ENCODE results near the gene KCNH4. TPM values are rescaled to one million over a fixed set of nuclear protein-coding genes. Genes with fewer than 3 reads are reported as not detected.

The KCNH4 gene
- polyA plus RNA-seq, 3 donors, result 0.05 TPM; not detected in 2

- peaks cover 18 to 23% of the 10 kb centered on the region in 2 donors for H3K4me1 ChIP-seq (ENCODE audit: control insufficient read depth in 1 of 2, insufficient read depth in 2 of 2, low read length in 2 of 2)
- intact Hi-C loops (cut with micrococcal nuclease), result no loop called here
- H3K9me3 ChIP-seq (replicated peaks in 1 of 2; ENCODE audit: control insufficient read depth in 1 of 2, insufficient read depth in 1 of 2, low read length in 2 of 2), result no peaks in the 10 kb centered on the region
- no peaks in the 10 kb centered on the region for H3K36me3 Mint-ChIP-seq
- H3K4me3 Mint-ChIP-seq, result peak overlapping the region in 1 of 2 donors; percentile 56
- H3K9ac ChIP-seq (ENCODE audit: insufficient read depth, low read length, poor library complexity, severe bottlenecking), result no peak overlapping the region
- H3K4me3 ChIP-seq (replicated peaks in 1 of 3; ENCODE audit: low read depth in 2 of 3, low read length in 3 of 3), result no peak overlapping the region
- H3K4me1 Mint-ChIP-seq, result peaks cover 18% of the 10 kb centered on the region
- peak overlapping the region in 1 of 2 donors; percentile 7 for H3K27ac ChIP-seq (ENCODE audit: low read depth in 1 of 2, low read length in 2 of 2)
- H3K79me2 ChIP-seq (ENCODE audit: insufficient read depth, low read length), result no peaks in the 10 kb centered on the region
- peak in 2 of 3 donors; percentile 49 to 57 for DNase-seq
- H3K27me3 ChIP-seq (ENCODE audit: control insufficient read depth in 2 of 2, insufficient read depth in 2 of 2, low read length in 2 of 2), result no peaks in the 10 kb centered on the region
- no peaks in the 10 kb centered on the region for H3K36me3 ChIP-seq (replicated peaks in 1 of 2; ENCODE audit: control insufficient read depth in 1 of 2, insufficient read depth in 2 of 2, low read length in 2 of 2)
- peaks cover 3 to 5% (median 4%) of the 10 kb centered on the region in 3 donors for H3K27me3 Mint-ChIP-seq (ENCODE audit: low read depth in 3 of 3)
- no peaks in the 10 kb centered on the region for H4K20me1 ChIP-seq (ENCODE audit: insufficient read depth, low read length)
- no peak overlapping the region for H3K4me2 ChIP-seq (replicated peaks; ENCODE audit: extremely low read depth, low read length, poor library complexity, severe bottlenecking)
- H3K27ac Mint-ChIP-seq, result peak overlapping the region in 6 of 7 donors; percentile 18 to 82 (median 46)
- WGBS (ENCODE audit: insufficient coverage), result 42% methylated on average over 8 of the region's 8 CpGs
- peaks cover 0 to 2% (median 0%) of the 10 kb centered on the region in 7 donors for H3K9me3 Mint-ChIP-seq
- TF ChIP-seq CTCF (IDR thresholded peaks at IDR 0.05), result no peak
- H2AFZ ChIP-seq (ENCODE audit: insufficient read depth, low read depth, low read length, poor library complexity, severe bottlenecking), result no peak overlapping the region
Measured at GRCh38 chr17:42167807-42168206, 13.1 kb downstream of the KCNH4 start.

GRCh38 chr17:42166196-42166763, 14.7 kb downstream of the KCNH4 start:
- H3K4me3 Mint-ChIP-seq, result no peak overlapping the region
- no peak for DNase-seq
- no peak overlapping the region for H3K4me3 ChIP-seq (replicated peaks in 1 of 3; ENCODE audit: low read depth in 2 of 3, low read length in 3 of 3)
- H3K36me3 Mint-ChIP-seq, result no peaks in the 10 kb centered on the region
- H2AFZ ChIP-seq (ENCODE audit: insufficient read depth, low read depth, low read length, poor library complexity, severe bottlenecking), result no peak overlapping the region
- H3K9ac ChIP-seq (ENCODE audit: insufficient read depth, low read length, poor library complexity, severe bottlenecking), result no peak overlapping the region
- H3K4me2 ChIP-seq (replicated peaks; ENCODE audit: extremely low read depth, low read length, poor library complexity, severe bottlenecking), result no peak overlapping the region
- H3K27ac ChIP-seq (ENCODE audit: low read depth in 1 of 2, low read length in 2 of 2), result no peak overlapping the region
- H4K20me1 ChIP-seq (ENCODE audit: insufficient read depth, low read length), result no peaks in the 10 kb centered on the region
- H3K79me2 ChIP-seq (ENCODE audit: insufficient read depth, low read length), result no peaks in the 10 kb centered on the region
- H3K4me1 ChIP-seq (ENCODE audit: control insufficient read depth in 1 of 2, insufficient read depth in 2 of 2, low read length in 2 of 2), result peaks cover 30 to 38% of the 10 kb centered on the region in 2 donors
- H3K27ac Mint-ChIP-seq, result peak overlapping the region in 1 of 7 donors; percentile 50
- peaks cover 33% of the 10 kb centered on the region for H3K4me1 Mint-ChIP-seq
- intact Hi-C loops (cut with micrococcal nuclease), result no loop called here
- peaks cover 0 to 2% (median 0%) of the 10 kb centered on the region in 7 donors for H3K9me3 Mint-ChIP-seq
- 94% methylated on average over 18 of the region's 19 CpGs for WGBS (ENCODE audit: insufficient coverage)
- no peak for TF ChIP-seq CTCF (IDR thresholded peaks at IDR 0.05)
- no peaks in the 10 kb centered on the region for H3K36me3 ChIP-seq (replicated peaks in 1 of 2; ENCODE audit: control insufficient read depth in 1 of 2, insufficient read depth in 2 of 2, low read length in 2 of 2)
- H3K27me3 ChIP-seq (ENCODE audit: control insufficient read depth in 2 of 2, insufficient read depth in 2 of 2, low read length in 2 of 2), result no peaks in the 10 kb centered on the region
- H3K9me3 ChIP-seq (replicated peaks in 1 of 2; ENCODE audit: control insufficient read depth in 1 of 2, insufficient read depth in 1 of 2, low read length in 2 of 2), result no peaks in the 10 kb centered on the region
- peaks cover 2 to 5% (median 3%) of the 10 kb centered on the region in 3 donors for H3K27me3 Mint-ChIP-seq (ENCODE audit: low read depth in 3 of 3)

All from CD14-positive monocyte (primary cell).